GM23338 (cell line): ENCODE results near the gene LRRTM2. TPM values are rescaled to one million over a fixed set of nuclear protein-coding genes. Genes with fewer than 3 reads are reported as not detected.

Experiments used
- ATAC-seq: fragments of 200-7000 bp; cut with Tn5 transposase; 3 replicates; pipeline ENCODE4 v1.9.1; 2020
- DNase-seq: peaks from one replicate; pipeline ENCODE4 v3.0.0-alpha.2; 2015; ENCODE audit warnings: low spot score
- H2AFZ ChIP-seq: fragments of 200-600 bp; sonication (generic); 2 replicates; pipeline ENCODE4 v1.8.0; 2016; ENCODE audit warnings: antibody characterized with exemption, mild to moderate bottlenecking, moderate library complexity
- H3F3A ChIP-seq: fragments of 200-600 bp; sonication (generic); replicated peaks from 2 replicates; pipeline ENCODE4 v1.8.0; 2017; ENCODE audit warnings: antibody characterized with exemption, mixed run types, low read depth
- H3K27ac ChIP-seq: fragments of 200-600 bp; sonication (generic); 2 replicates; pipeline ENCODE4 v1.6.1; 2016; ENCODE audit warnings: low read depth
- H3K27me3 ChIP-seq: fragments of 200-600 bp; sonication (generic); 2 replicates; pipeline ENCODE4 v1.8.0; 2016; ENCODE audit warnings: mild to moderate bottlenecking, mixed run types, moderate library complexity; ENCODE audit not compliant: insufficient read depth
- H3K36me3 ChIP-seq: fragments of 200-600 bp; sonication (generic); 2 replicates; pipeline ENCODE4 v1.8.0; 2016; ENCODE audit warnings: mild to moderate bottlenecking; ENCODE audit not compliant: insufficient read depth
- H3K4me1 ChIP-seq: fragments of 200-600 bp; sonication (generic); 2 replicates; pipeline ENCODE4 v1.8.0; 2016; ENCODE audit warnings: mild to moderate bottlenecking, moderate library complexity; ENCODE audit not compliant: insufficient read depth
- H3K4me2 ChIP-seq: fragments of 200-600 bp; sonication (generic); 2 replicates; pipeline ENCODE4 v1.7.1; 2017; ENCODE audit warnings: mixed run types
- H3K4me3 ChIP-seq: fragments of 200-600 bp; sonication (generic); 2 replicates; pipeline ENCODE4 v1.6.1; 2016; ENCODE audit warnings: mixed run types
- H3K79me2 ChIP-seq: fragments of 200-600 bp; sonication (generic); replicated peaks from 2 replicates; pipeline ENCODE4 v1.8.0; 2017; ENCODE audit warnings: mild to moderate bottlenecking; ENCODE audit not compliant: insufficient read depth
- H3K9me2 ChIP-seq: fragments of 200-600 bp; sonication (generic); 2 replicates; pipeline ENCODE4 v1.8.0; 2017; ENCODE audit not compliant: insufficient read depth
- H4K20me1 ChIP-seq: fragments of 200-600 bp; sonication (generic); replicated peaks from 2 replicates; pipeline ENCODE4 v1.8.0; 2017; ENCODE audit warnings: mild to moderate bottlenecking; ENCODE audit not compliant: insufficient read depth
- H3K27ac Mint-ChIP-seq: 2 replicates; pipeline ENCODE4 v1.8.0; 2020; ENCODE audit warnings: inconsistent platforms, mild to moderate bottlenecking, moderate library complexity, mixed read lengths
- H3K27me3 Mint-ChIP-seq: 3 replicates; pipeline ENCODE4 v1.8.0; 2022; ENCODE audit warnings: low read depth, mild to moderate bottlenecking, moderate library complexity, mixed read lengths, inconsistent platforms; ENCODE audit not compliant: insufficient read depth, poor library complexity
- H3K36me3 Mint-ChIP-seq: 3 replicates; pipeline ENCODE4 v1.8.0; 2021; ENCODE audit warnings: low read depth, mild to moderate bottlenecking, inconsistent platforms, moderate library complexity, mixed read lengths
- H3K4me1 Mint-ChIP-seq: 3 replicates; pipeline ENCODE4 v1.8.0; 2020; ENCODE audit warnings: mild to moderate bottlenecking, inconsistent platforms, mixed read lengths
- H3K4me3 Mint-ChIP-seq: 3 replicates; pipeline ENCODE4 v1.8.0; 2021; ENCODE audit warnings: moderate library complexity, mild to moderate bottlenecking, inconsistent platforms, mixed read lengths
- H3K9me3 Mint-ChIP-seq: 3 replicates; pipeline ENCODE4 v1.8.0; 2020; ENCODE audit warnings: moderate library complexity, mild to moderate bottlenecking, inconsistent platforms, mixed read lengths
- CREB1 ChIP-seq: fragments of 250-450 bp; sonication (Bioruptor Pico); IDR thresholded peaks from 2 replicates; pipeline ENCODE4 v1.5.0; 2020; ENCODE audit warnings: low read depth, mild to moderate bottlenecking, moderate library complexity
- CTCF ChIP-seq, 2 experiments: fragments of 200-600 bp in 1 of 2; sonication (generic) in 1 of 2; conservative IDR thresholded peaks; 2 replicates each; pipeline versions ENCODE4 v1.5.1 to v1.6.1; 2016 to 2017; ENCODE audit warnings: antibody characterized with exemption in 2 of 2, low read depth in 2 of 2, mild to moderate bottlenecking in 2 of 2, moderate library complexity in 1 of 2
- ETS1 ChIP-seq: IDR thresholded peaks from 2 replicates; pipeline ENCODE4 v1.6.1; 2016; ENCODE audit warnings: antibody characterized with exemption
- EZH2 ChIP-seq: fragments of 200-600 bp; sonication (generic); IDR thresholded peaks from one replicate; pipeline ENCODE4 v1.8.0; 2017; ENCODE audit warnings: antibody characterized with exemption, mild to moderate bottlenecking, low read depth; ENCODE audit not compliant: unreplicated experiment
- EZH2phosphoT487 ChIP-seq: fragments of 200-600 bp; sonication (generic); IDR thresholded peaks from one replicate; pipeline ENCODE4 v1.8.1; 2018; ENCODE audit warnings: antibody characterized with exemption; ENCODE audit not compliant: unreplicated experiment
- JUNB ChIP-seq: IDR thresholded peaks from one replicate; pipeline ENCODE4 v1.6.1; 2016; ENCODE audit warnings: antibody characterized with exemption; ENCODE audit not compliant: unreplicated experiment
- NANOG ChIP-seq: IDR thresholded peaks from 2 replicates; pipeline ENCODE4 v1.6.1; 2016; ENCODE audit warnings: antibody characterized with exemption, borderline replicate concordance
- POLR2AphosphoS5 ChIP-seq: IDR thresholded peaks from 2 replicates; pipeline ENCODE4 v1.6.1; 2016; ENCODE audit warnings: antibody characterized with exemption, low read depth
- REST ChIP-seq: IDR thresholded peaks from one replicate; pipeline ENCODE4 v1.6.1; 2018; ENCODE audit warnings: antibody characterized with exemption; ENCODE audit not compliant: unreplicated experiment
- STAT1 ChIP-seq: IDR thresholded peaks from one replicate; pipeline ENCODE4 v1.6.1; 2016; ENCODE audit warnings: antibody characterized with exemption; ENCODE audit not compliant: unreplicated experiment
- ZNF114 ChIP-seq: fragments of 250-450 bp; sonication (Bioruptor Pico); IDR thresholded peaks from 2 replicates; pipeline ENCODE4 v1.5.0; 2020; ENCODE audit warnings: mild to moderate bottlenecking, moderate library complexity
- ZNF331 ChIP-seq: fragments of 250-450 bp; sonication (Bioruptor Pico); IDR thresholded peaks from 2 replicates; pipeline ENCODE4 v1.5.0; 2020; ENCODE audit warnings: low read depth, mild to moderate bottlenecking, moderate library complexity
- polyA plus RNA-seq: library from polyadenylated mRNA; unstranded; fragments of >200 nt; fragmentation: Nextera tagmentation; extraction: Ambion mirVana; gene quantifications from 2 replicates; pipeline ENCODE4 v1.2.1, GENCODE V29; 2016
- total RNA-seq: library from RNA; depleted of rRNA; stranded (reverse); fragments of >200 nt; shearing (Covaris generic); gene quantifications from 2 replicates; pipeline ENCODE4 v1.2.3, GENCODE V29; 2014

LRRTM2 gene
- total and polyA plus RNA-seq, 2 experiments from 2014 or later = 1.5 TPM; not detected in 1

GRCh38 chr5:138875552-138875875, 379 bp upstream of the LRRTM2 start:
- Histone ChIP-seq H3K27ac (0 out of 2 replicates have a peak overlapping the region, but pooled peaks have one; percentile 1), H3K79me2 (peaks cover 83% of the 10 kb centered on the region), H3K4me2 (peak overlapping the region; percentile 49), H3K4me3 (no peak overlapping the region), H3K9me2 (no peaks in the 10 kb centered on the region), H3F3A (no peaks in the 10 kb centered on the region; the same call in 1 of the 2 replicates), H3K27me3 (no peaks in the 10 kb centered on the region), H4K20me1 (peaks cover 10% of the 10 kb centered on the region; the same call in 1 of the 2 replicates), H3K36me3 (no peaks in the 10 kb centered on the region), H2AFZ (no peak overlapping the region), H3K4me1 (peaks cover 67% of the 10 kb centered on the region)
- Mint-ChIP-seq H3K27ac (peak overlapping the region; percentile 63; the same call in 1 of the 2 replicates), H3K9me3 (no peaks in the 10 kb centered on the region), H3K4me1 (peaks cover 76% of the 10 kb centered on the region), H3K4me3 (no peak overlapping the region), H3K36me3 (peaks cover 4% of the 10 kb centered on the region; the same call in 1 of the 3 replicates), H3K27me3 (peaks cover 9% of the 10 kb centered on the region)
- no peak for TF ChIP-seq ZNF114
- TF ChIP-seq NANOG = no peak
- TF ChIP-seq CREB1 = no peak
- DNase-seq = no peak
- ATAC-seq = no peak

- TF ChIP-seq CTCF (conservative IDR thresholded peaks at IDR 0.05; ENCODE audit: low read depth in 2 of 2) = no peak
- H3K9me3 Mint-ChIP-seq = no peaks in the 10 kb centered on the region
- H3K4me3 Mint-ChIP-seq = no peak overlapping the region
- peaks cover 9% of the 10 kb centered on the region for H3K27me3 Mint-ChIP-seq
- H3K36me3 Mint-ChIP-seq = no peaks in the 10 kb centered on the region
- Histone ChIP-seq H3K27ac (0 out of 2 replicates have a peak overlapping the region, but pooled peaks have one; percentile 1), H3K4me1 (peaks cover 78% of the 10 kb centered on the region), H3K79me2 (peaks cover 74% of the 10 kb centered on the region), H3K4me2 (no peak overlapping the region), H3K27me3 (no peaks in the 10 kb centered on the region), H3F3A (no peaks in the 10 kb centered on the region; the same call in 1 of the 2 replicates), H3K36me3 (no peaks in the 10 kb centered on the region), H2AFZ (no peak overlapping the region), H3K9me2 (no peaks in the 10 kb centered on the region), H3K4me3 (no peak overlapping the region), H4K20me1 (peaks cover 12% of the 10 kb centered on the region; the same call in 1 of the 2 replicates)
- peaks cover 85% of the 10 kb centered on the region for H3K4me1 Mint-ChIP-seq
- no peak for DNase-seq
- peak overlapping the region; percentile 57; the same call in 1 of the 2 replicates for H3K27ac Mint-ChIP-seq
- ATAC-seq = no peak; the same call in 1 of the 3 replicates
Observed at GRCh38 chr5:138874241-138874640, 894 bp downstream of the LRRTM2 start.

GRCh38 chr5:138873466-138874221, 1.5 kb downstream of the LRRTM2 start:
- ATAC-seq (no peak), DNase-seq (no peak)
- H3K27me3 ChIP-seq = no peaks in the 10 kb centered on the region
- H3K36me3 Mint-ChIP-seq = no peaks in the 10 kb centered on the region
- H3F3A ChIP-seq = no peaks in the 10 kb centered on the region; the same call in 1 of the 2 replicates
- H2AFZ ChIP-seq = no peak overlapping the region
- H3K27ac Mint-ChIP-seq = peak overlapping the region; percentile 57; the same call in 1 of the 2 replicates
- H3K4me1 Mint-ChIP-seq = peaks cover 88% of the 10 kb centered on the region
- H3K9me3 Mint-ChIP-seq = no peaks in the 10 kb centered on the region
- H3K36me3 ChIP-seq = no peaks in the 10 kb centered on the region
- H3K4me2 ChIP-seq = no peak overlapping the region
- peaks cover 12% of the 10 kb centered on the region; the same call in 1 of the 2 replicates for H4K20me1 ChIP-seq
- peaks cover 6% of the 10 kb centered on the region for H3K27me3 Mint-ChIP-seq
- H3K27ac ChIP-seq = no peak overlapping the region
- no peaks in the 10 kb centered on the region for H3K9me2 ChIP-seq
- no peak overlapping the region for H3K4me3 Mint-ChIP-seq
- H3K4me1 ChIP-seq = peaks cover 76% of the 10 kb centered on the region
- H3K79me2 ChIP-seq = peaks cover 74% of the 10 kb centered on the region
- H3K4me3 ChIP-seq = no peak overlapping the region
- TF ChIP-seq EZH2 = no peak
- TF ChIP-seq CREB1 = no peak
- no peak for TF ChIP-seq STAT1
- no peak for TF ChIP-seq REST
- no peak for TF ChIP-seq ZNF114
- no peak for TF ChIP-seq ZNF331 (CRISPR knock-in tag)
- no peak for TF ChIP-seq ETS1
- TF ChIP-seq POLR2AphosphoS5 = no peak
- TF ChIP-seq JUNB = no peak
- TF ChIP-seq EZH2phosphoT487 = no peak
